Upper lobe of right lung (tissue), 1 donor: Measurements from ENCODE around the gene LAMA5. TPM values are rescaled to one million over a fixed set of nuclear protein-coding genes. Genes with fewer than 3 reads are reported as not detected.

Experiments used
- ATAC-seq: fragments of 200-7000 bp; cut with Tn5 transposase; one replicate; pipeline ENCODE4 v1.9.1; 2020; ENCODE audit warnings: mild to moderate bottlenecking, moderate library complexity
- DNase-seq: peaks from one replicate; pipeline ENCODE4 v3.0.0-alpha.2; 2020
- H3K27ac ChIP-seq: fragments of 200-600 bp; one replicate; pipeline ENCODE4 v1.8.0; 2022
- H3K27me3 ChIP-seq: fragments of 200-600 bp; one replicate; pipeline ENCODE4 v1.8.0; 2022; ENCODE audit warnings: mild to moderate bottlenecking
- H3K36me3 ChIP-seq: fragments of 200-600 bp; one replicate; pipeline ENCODE4 v1.8.0; 2022
- H3K4me1 ChIP-seq: fragments of 200-600 bp; one replicate; pipeline ENCODE4 v1.8.0; 2022
- H3K4me3 ChIP-seq: fragments of 200-600 bp; one replicate; pipeline ENCODE4 v1.8.0; 2022; ENCODE audit warnings: mild to moderate bottlenecking
- H3K9me3 ChIP-seq: fragments of 200-600 bp; one replicate; pipeline ENCODE4 v1.8.0; 2022
- intact Hi-C: fragments of 100-400 bp; cut with DNase I; formaldehyde crosslinking; loops from one replicate; pipeline ENCODE4 v1.11.0; 2022
- total RNA-seq: library from RNA; stranded (reverse); fragmentation: NEBNext Ultra II Directional; extraction: Animal tissue kit (Norgen Biotek cat#: 25700); gene quantifications from one replicate; pipeline ENCODE4 v1.2.1, GENCODE V29; 2021
- TF ChIP-seq, protein P1 (sequence below): fragments of 200-600 bp; IDR thresholded peaks from one replicate; pipeline ENCODE4 v1.8.0; 2022; ENCODE audit warnings: antibody characterized with exemption
- donor health status: DM: no; HTN: yes; CAD: no; lungs with severe emphysema.

Gene LAMA5
- total RNA-seq, 1 donor from 2014 or later = 279 TPM

DNA sequence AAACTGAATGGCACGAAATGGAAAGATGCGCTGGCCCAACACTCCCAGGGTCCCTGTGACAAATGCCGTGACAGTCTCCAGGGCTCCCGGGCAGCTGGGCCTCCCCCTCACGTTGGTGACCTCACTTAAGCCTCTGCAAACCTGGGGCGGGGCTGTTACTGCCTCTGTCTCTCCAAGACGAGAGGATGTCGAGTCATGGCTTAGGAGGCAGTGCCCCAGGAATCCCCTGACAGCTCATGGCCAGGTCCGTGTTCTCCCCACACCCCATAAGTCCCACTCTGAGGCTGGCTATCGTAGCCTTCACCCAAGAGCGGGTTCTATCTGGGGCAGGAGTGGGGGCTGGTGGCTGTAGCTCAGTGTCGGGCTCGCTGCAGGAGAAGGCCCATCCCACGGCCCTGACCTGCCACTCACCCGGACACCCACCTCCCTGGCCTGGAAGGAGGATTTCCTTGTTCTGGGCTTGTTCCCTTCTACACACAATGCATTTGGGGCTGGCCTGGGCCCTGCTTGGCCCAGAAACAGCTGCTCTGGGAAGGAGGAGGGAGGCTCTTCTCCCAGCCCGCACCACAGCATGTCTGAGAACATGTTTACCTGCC lies 14.2 kb upstream of the LAMA5 start:
- DNase-seq (no peak), ATAC-seq (no peak)
- TF ChIP-seq, protein P1, sequence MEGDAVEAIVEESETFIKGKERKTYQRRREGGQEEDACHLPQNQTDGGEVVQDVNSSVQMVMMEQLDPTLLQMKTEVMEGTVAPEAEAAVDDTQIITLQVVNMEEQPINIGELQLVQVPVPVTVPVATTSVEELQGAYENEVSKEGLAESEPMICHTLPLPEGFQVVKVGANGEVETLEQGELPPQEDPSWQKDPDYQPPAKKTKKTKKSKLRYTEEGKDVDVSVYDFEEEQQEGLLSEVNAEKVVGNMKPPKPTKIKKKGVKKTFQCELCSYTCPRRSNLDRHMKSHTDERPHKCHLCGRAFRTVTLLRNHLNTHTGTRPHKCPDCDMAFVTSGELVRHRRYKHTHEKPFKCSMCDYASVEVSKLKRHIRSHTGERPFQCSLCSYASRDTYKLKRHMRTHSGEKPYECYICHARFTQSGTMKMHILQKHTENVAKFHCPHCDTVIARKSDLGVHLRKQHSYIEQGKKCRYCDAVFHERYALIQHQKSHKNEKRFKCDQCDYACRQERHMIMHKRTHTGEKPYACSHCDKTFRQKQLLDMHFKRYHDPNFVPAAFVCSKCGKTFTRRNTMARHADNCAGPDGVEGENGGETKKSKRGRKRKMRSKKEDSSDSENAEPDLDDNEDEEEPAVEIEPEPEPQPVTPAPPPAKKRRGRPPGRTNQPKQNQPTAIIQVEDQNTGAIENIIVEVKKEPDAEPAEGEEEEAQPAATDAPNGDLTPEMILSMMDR = no peak
- intact Hi-C loops = no loop called here
- no peak overlapping the region for H3K4me3 ChIP-seq
- H3K27ac ChIP-seq = peak overlapping the region; percentile 65
- H3K36me3 ChIP-seq = no peaks in the 10 kb centered on the region
- peaks cover 28% of the 10 kb centered on the region for H3K4me1 ChIP-seq
- no peaks in the 10 kb centered on the region for H3K9me3 ChIP-seq
- no peaks in the 10 kb centered on the region for H3K27me3 ChIP-seq

DNA sequence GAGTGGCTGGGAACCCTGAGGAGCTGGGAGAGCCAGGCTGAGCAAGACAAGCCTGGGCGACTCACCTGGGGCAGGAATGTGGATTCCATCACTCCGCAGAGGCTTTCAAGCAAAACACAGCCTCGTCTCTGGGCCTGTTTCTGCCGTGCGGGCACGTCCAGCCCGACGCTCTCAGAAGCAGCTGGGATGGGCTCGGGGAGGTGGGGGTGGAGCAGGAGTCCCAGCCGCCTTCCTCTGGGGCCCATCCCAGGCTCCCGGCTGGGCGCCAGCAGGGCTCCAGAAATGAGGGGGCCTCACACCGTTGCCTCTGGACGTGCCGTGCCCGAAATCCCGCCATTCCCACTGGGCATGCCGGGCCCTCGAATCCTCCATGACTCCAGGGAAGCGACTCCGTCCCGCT lies 11.1 kb upstream of the LAMA5 start:
- ATAC-seq (no peak), DNase-seq (no peak)
- TF ChIP-seq, protein P1 = no peak
- Histone ChIP-seq H3K27me3 (no peaks in the 10 kb centered on the region), H3K36me3 (no peaks in the 10 kb centered on the region), H3K4me1 (peaks cover 51% of the 10 kb centered on the region), H3K9me3 (no peaks in the 10 kb centered on the region), H3K4me3 (no peak overlapping the region), H3K27ac (peak overlapping the region; percentile 39)
- intact Hi-C loops = loop anchor here (5.0 kb wide), 1 partner anchor 76 kb away; the partner anchor contains the start of gene ADRM1

DNA sequence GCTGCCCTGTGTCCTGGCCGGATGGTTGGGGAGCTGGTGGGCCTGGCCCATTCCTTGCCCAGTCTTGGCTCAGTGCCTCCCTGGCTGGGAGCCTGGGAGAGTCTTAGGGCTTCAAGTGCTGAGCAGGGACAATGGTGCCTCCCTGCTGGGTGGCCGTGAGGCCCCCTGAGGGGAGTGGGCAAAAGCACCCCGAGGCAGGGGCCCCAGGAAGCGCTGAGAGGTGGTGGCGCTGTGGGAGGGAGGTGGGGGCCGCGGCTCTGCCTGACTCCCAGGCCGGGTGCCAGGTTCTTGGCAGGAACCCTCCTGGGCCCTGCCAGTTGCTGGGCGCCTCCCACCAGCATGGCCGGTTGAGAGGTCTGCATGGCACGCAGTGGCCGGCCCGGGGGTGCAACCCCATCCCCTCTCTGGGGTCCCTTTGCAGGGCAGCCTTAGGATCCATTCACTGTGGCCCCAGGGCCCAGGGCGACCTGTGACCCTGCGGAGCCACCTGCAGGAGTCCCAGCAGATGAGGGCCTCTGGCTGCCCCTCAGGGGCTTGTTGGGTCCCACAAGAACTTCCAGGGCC lies 10.6 kb upstream of the LAMA5 start:
- peak; percentile 7 for ATAC-seq

DNA sequence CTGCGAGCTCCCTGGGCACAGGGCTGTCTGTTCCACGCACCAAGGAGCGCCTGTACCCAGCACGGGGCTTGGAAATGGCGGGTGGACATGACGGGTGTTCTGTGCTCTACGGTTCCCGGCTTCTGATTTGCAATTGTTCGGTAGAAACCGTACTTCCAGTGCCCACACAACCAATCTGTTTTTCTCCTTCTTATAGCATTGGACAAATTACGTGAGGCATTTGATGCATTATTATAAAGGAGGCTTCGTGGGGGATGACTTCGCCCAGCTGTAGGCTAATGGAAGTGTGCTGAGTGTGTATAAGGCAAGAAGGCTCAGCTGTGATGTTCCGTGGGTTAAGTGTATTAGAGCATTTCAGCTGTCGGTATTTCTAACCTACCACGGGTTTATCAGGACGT lies 10.0 kb upstream of the LAMA5 start:
- TF ChIP-seq, protein P1 = no peak
- Histone ChIP-seq H3K4me1 (peaks cover 46% of the 10 kb centered on the region), H3K4me3 (no peak overlapping the region), H3K36me3 (no peaks in the 10 kb centered on the region), H3K27ac (peak overlapping the region; percentile 39), H3K9me3 (no peaks in the 10 kb centered on the region), H3K27me3 (no peaks in the 10 kb centered on the region)
- DNase-seq = no peak
- ATAC-seq = no peak
- intact Hi-C loops = loop anchor here (5.0 kb wide), 1 partner anchor 75 kb away; the partner anchor contains the start of gene ADRM1

More for the DNA sequence above, 10.6 kb upstream of the LAMA5 start:
- no peaks in the 10 kb centered on the region for H3K36me3 ChIP-seq
- no peaks in the 10 kb centered on the region for H3K9me3 ChIP-seq
- peaks cover 51% of the 10 kb centered on the region for H3K4me1 ChIP-seq
- TF ChIP-seq, protein P1 = no peak
- no peaks in the 10 kb centered on the region for H3K27me3 ChIP-seq
- peak overlapping the region; percentile 39 for H3K27ac ChIP-seq
- H3K4me3 ChIP-seq = no peak overlapping the region
- intact Hi-C loops = loop anchor here (5.0 kb wide), 1 partner anchor 75 kb away; the partner anchor contains the start of gene ADRM1
- DNase-seq = no peak

DNA sequence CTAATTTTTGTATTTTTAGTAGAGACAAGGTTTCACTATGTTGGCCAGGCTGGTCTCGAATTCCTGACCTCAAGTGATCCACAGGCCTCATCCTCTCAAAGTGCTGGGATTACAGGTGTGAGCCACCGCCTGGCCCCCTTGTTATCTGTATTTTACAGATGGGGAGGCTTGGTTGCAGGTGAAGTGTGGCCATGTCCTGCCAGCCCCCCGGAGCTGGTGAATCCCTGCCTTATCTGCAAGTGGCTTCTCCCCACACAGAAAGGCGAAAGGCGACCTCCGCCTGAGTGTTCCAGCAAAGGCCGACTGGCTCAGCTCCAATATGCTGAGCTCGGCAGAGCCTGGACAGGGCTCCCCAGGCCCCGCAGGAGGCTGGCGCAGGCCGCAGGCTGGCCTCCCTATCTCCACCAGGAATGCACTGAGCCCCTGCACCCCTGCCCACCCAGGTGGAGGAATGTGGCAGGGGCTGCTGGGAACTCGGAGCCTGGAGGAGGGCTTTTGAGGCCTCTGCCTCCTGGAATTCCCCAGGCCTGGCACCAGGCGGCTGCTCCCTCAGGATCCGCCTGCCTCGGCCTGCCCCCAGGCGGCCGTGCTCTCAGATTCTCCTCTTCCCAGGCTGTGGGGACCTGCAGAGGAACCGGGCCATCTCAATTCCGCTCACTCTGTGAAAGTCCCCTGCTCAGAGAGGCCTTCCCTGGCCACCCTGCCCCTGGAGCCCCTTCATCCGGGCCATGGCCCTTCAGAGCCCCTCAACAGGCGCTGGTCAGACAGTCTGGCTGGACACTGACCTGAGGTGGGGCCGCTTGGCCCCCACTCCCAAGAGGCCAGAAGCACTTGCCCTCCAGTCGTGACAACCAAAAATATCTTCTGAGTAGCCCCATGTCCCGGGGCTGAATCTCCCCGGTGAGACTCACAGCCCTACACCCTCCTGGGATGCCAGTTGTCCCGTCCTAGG lies 9.3 kb upstream of the LAMA5 start:
- TF ChIP-seq, protein P1 = peak; percentile 52
- intact Hi-C loops = loop anchor here (5.0 kb wide), 1 partner anchor 74 kb away; the partner anchor contains the start of gene ADRM1
- no peaks in the 10 kb centered on the region for H3K27me3 ChIP-seq
- H3K4me1 ChIP-seq = peaks cover 46% of the 10 kb centered on the region
- H3K4me3 ChIP-seq = no peak overlapping the region
- peak; percentile 76 for ATAC-seq
- H3K9me3 ChIP-seq = no peaks in the 10 kb centered on the region
- no peaks in the 10 kb centered on the region for H3K36me3 ChIP-seq
- DNase-seq = no peak
- peak overlapping the region; percentile 39 for H3K27ac ChIP-seq
